Large intestine (tissue), 1 donor: ENCODE results near the gene HLA-DMB. TPM values are rescaled to one million over a fixed set of nuclear protein-coding genes. Genes with fewer than 3 reads are reported as not detected.

Experiments used
- polyA plus RNA-seq: library from polyadenylated mRNA; unstranded; fragments of 120-200 nt; gene quantifications from one replicate; pipeline ENCODE4 v1.2.1, GENCODE V29; 2013

The HLA-DMB gene
- polyA plus RNA-seq, 1 donor: 23.9 TPM

Other genes with a start within 250 kb of the HLA-DMB start
- 1.8 TPM for gene HLA-DQA2, start 199.6 kb downstream of the HLA-DMB start, polyA plus RNA-seq
- gene HLA-DQB2, start 177.5 kb downstream of the HLA-DMB start, polyA plus RNA-seq: 1.9 TPM
- gene HLA-DOB, start 124.0 kb downstream of the HLA-DMB start, polyA plus RNA-seq: 0.94 TPM
- 13.3 TPM for gene TAP2, start 102.3 kb downstream of the HLA-DMB start, polyA plus RNA-seq
- gene PSMB8, start 97.0 kb downstream of the HLA-DMB start, polyA plus RNA-seq: 47.3 TPM
- 18.7 TPM for gene TAP1, start 87.3 kb downstream of the HLA-DMB start, polyA plus RNA-seq
- gene PSMB9, start 86.8 kb downstream of the HLA-DMB start, polyA plus RNA-seq: 21.7 TPM
- gene HLA-DMA, start 12.1 kb upstream of the HLA-DMB start, polyA plus RNA-seq: 25.4 TPM
- 222 TPM for gene BRD2, start 27.6 kb upstream of the HLA-DMB start, polyA plus RNA-seq
- 7.5 TPM for gene HLA-DOA, start 68.6 kb upstream of the HLA-DMB start, polyA plus RNA-seq
- gene HLA-DPA1, start 132.6 kb upstream of the HLA-DMB start, polyA plus RNA-seq: 163 TPM
- 75.0 TPM for gene HLA-DPB1, start 135.0 kb upstream of the HLA-DMB start, polyA plus RNA-seq